ENCODE measurements around the gene SIGLEC1.

Gene SIGLEC1

GRCh38 chr20:3690413-3690812 is 22.0 kb downstream of the SIGLEC1 start:
- DNase-seq (ENCODE audit: low read depth) = no peak
- TF ChIP-seq, protein P1, sequence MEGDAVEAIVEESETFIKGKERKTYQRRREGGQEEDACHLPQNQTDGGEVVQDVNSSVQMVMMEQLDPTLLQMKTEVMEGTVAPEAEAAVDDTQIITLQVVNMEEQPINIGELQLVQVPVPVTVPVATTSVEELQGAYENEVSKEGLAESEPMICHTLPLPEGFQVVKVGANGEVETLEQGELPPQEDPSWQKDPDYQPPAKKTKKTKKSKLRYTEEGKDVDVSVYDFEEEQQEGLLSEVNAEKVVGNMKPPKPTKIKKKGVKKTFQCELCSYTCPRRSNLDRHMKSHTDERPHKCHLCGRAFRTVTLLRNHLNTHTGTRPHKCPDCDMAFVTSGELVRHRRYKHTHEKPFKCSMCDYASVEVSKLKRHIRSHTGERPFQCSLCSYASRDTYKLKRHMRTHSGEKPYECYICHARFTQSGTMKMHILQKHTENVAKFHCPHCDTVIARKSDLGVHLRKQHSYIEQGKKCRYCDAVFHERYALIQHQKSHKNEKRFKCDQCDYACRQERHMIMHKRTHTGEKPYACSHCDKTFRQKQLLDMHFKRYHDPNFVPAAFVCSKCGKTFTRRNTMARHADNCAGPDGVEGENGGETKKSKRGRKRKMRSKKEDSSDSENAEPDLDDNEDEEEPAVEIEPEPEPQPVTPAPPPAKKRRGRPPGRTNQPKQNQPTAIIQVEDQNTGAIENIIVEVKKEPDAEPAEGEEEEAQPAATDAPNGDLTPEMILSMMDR (IDR thresholded peaks at IDR 0.05; ENCODE audit: insufficient read depth, low read depth, low read length, missing control alignments) = no peak
- no peak overlapping the region for H3K4me3 ChIP-seq (ENCODE audit: low read depth, low read length)

DNA sequence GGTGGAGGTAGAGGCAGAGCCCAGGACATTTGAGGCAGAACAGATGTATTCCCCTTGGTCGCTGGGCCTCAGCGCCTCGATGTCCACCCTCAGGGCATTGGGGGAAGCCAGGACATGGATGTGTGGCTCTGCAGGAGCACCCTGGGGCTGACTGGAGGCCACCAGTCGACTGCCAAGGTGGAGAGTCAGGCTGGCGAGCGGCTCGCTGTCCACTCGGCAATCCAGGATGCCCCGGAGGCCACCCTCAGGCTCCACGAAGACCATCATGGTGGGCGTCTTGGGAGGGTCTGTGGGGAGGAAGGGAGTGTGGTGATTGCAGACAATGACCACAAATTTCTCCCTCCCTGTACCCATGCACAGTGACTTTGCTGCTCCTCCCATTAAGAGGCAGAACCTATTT is 22.4 kb downstream of the SIGLEC1 start:
- H3K4me3 ChIP-seq (ENCODE audit: low read depth, low read length) = no peak overlapping the region
- DNase-seq (ENCODE audit: low read depth) = no peak
- TF ChIP-seq, protein P1 (IDR thresholded peaks at IDR 0.05; ENCODE audit: insufficient read depth, low read depth, low read length, missing control alignments) = no peak

DNA sequence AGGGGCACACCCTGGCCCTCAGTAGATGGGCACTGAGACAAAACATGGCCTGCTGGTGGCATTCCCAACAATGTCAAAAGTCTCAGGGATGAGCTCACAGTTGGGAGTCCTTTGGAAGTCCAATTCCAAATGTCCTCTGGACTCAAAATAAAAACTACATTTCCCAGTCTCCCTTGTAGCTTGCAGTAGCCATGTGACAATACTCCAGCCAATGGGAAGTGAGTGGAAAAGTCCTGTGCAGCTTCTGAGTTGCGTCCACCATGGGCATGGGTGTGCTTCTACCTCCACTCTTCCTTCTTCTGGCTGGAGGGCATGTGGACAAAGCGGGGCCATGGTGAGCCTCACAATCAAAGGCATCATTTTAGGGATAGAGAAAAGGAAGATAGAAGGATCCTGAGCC is 24.7 kb downstream of the SIGLEC1 start:
- peak; percentile 21 for DNase-seq (ENCODE audit: low read depth)
- no peak overlapping the region for H3K4me3 ChIP-seq (ENCODE audit: low read depth, low read length)
- TF ChIP-seq, protein P1 (IDR thresholded peaks at IDR 0.05; ENCODE audit: insufficient read depth, low read depth, low read length, missing control alignments) = no peak

DNA sequence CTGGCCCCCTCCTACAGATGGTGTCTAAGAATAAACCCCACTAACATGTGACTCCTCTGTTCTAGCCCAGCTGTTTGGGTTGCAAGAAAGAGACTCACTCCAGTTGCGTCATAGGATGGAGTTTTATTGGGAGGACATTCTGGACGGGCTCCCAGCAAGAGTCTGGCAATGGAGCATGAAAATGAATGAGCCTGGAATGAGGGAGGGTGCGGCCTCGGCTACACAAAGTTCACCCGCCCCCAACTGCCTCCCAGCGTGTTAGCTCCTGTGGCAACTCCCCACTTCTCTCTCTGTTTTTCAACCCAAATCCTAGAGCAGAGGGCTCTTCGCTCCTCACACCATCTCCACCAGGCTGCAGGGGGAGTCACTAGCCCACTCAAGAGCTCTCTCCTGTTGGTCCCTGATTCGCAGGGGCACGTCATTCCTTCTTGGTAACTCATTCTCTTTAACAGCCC is 25.5 kb downstream of the SIGLEC1 start:
- TF ChIP-seq, protein P1 (IDR thresholded peaks at IDR 0.05; ENCODE audit: insufficient read depth, low read depth, low read length, missing control alignments) = no peak
- H3K4me3 ChIP-seq (ENCODE audit: low read depth, low read length) = no peak overlapping the region
- no peak for DNase-seq (ENCODE audit: low read depth)

DNA sequence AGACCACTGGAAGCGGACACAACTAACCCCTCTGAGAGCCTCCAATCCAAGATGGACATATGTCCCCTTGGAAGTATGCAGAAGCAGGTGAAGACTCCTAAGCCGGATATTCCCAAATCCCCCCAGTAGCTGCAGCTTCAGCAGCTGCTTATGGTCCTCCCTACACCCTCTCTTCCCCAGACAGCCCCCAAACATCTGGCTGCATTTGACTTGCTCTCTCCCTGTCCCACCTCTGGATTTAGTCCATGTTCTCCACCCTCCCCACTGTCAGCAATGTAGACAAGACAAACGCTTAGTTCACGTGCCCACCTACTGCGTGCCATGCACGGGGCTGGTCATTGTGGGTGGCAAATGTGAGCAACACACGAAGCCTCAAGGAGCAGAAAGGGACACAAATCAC is 26.0 kb downstream of the SIGLEC1 start:
- no peak overlapping the region for H3K4me3 ChIP-seq (ENCODE audit: low read depth, low read length)
- TF ChIP-seq, protein P1 (IDR thresholded peaks at IDR 0.05; ENCODE audit: insufficient read depth, low read depth, low read length, missing control alignments) = no peak

DNA sequence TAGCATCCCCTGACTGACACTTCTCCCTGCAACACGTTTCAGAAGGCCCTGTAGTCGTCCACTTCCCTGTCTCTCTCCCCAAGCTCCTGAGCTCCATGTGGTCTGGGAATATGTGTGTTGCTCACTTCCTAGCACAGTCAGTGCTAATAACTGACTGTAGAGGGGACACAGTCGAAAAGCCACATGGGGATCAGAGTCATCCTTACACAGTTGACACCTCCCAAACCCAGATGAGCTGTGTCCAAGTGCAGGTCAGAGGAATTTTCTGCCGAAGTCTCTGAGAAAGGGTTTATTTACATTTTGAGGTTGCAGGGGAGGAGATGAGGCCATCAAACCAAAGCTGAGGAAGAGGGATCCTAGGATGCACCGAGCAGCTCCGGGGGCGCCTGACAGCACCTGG is 27.1 kb downstream of the SIGLEC1 start:
- H3K4me3 ChIP-seq (ENCODE audit: low read depth, low read length) = no peak overlapping the region
- TF ChIP-seq, protein P1 (IDR thresholded peaks at IDR 0.05; ENCODE audit: insufficient read depth, low read depth, low read length, missing control alignments) = no peak
- no peak for DNase-seq (ENCODE audit: low read depth)

More for the DNA sequence above, 26.0 kb downstream of the SIGLEC1 start:
- DNase-seq (ENCODE audit: low read depth) = no peak
